Suppressor macrophage (primary cell): ENCODE data around the gene TNFRSF1A.

ENCODE experiments used
- DNase-seq, 4 experiments: peaks; one replicate each; pipeline ENCODE4 v3.0.0-alpha.2; 2020 to 2022
- total RNA-seq, 17 experiments: gene quantifications; one replicate each; lab custom pipeline; 2026; ENCODE audit warnings: mixed read lengths in 6 of 17, inconsistent platforms in 3 of 17; lab: John Stamatoyannopoulos, UW

Gene TNFRSF1A
- total RNA-seq, result 26.8 to 133 (median 89.1) reads per million in 17 experiments

- peak; percentile 71 to 89 (median 84) for DNase-seq
These were observed at the start of gene TNFRSF1A for GRCh38 chr12:6341417-6342139. TNFRSF1A (minus strand) TSS chr12:6342076; CDS start chr12:6341814, 262 bp downstream.

- DNase-seq, result no peak
These were observed 49.1 kb upstream of the TNFRSF1A start for GRCh38 chr12:6391013-6391412.

GRCh38 chr12:6390084-6390799 lies 48.4 kb upstream of the TNFRSF1A start:
- DNase-seq, result peak in 1 of 4 experiments; percentile 24

GRCh38 chr12:6387541-6387940 lies 45.7 kb upstream of the TNFRSF1A start:
- DNase-seq, result no peak

GRCh38 chr12:6386491-6386890 lies 44.6 kb upstream of the TNFRSF1A start:
- DNase-seq, result no peak

- no peak for DNase-seq
These were observed 44.2 kb upstream of the TNFRSF1A start for GRCh38 chr12:6386038-6386437.

- no peak for DNase-seq
These were observed 42.9 kb upstream of the TNFRSF1A start for GRCh38 chr12:6384499-6385436.

GRCh38 chr12:6383572-6384498 lies 42.0 kb upstream of the TNFRSF1A start, which contains the start of gene LTBR:
LTBR (plus strand) TSS chr12:6384162; CDS start chr12:6384359, 197 bp downstream.
- DNase-seq, result peak; percentile 95 to 99 (median 98)

- no peak for DNase-seq
These were observed 41.1 kb upstream of the TNFRSF1A start for GRCh38 chr12:6382982-6383381.

- no peak for DNase-seq
These were observed 40.5 kb upstream of the TNFRSF1A start for GRCh38 chr12:6382371-6382770.

- no peak for DNase-seq
These were observed 38.6 kb upstream of the TNFRSF1A start for GRCh38 chr12:6380141-6381121.

- DNase-seq, result peak in 3 of 4 experiments; percentile 37 to 55 (median 42)
These were observed 37.0 kb upstream of the TNFRSF1A start for GRCh38 chr12:6378709-6379472.

- DNase-seq, result no peak
These were observed 35.8 kb upstream of the TNFRSF1A start for GRCh38 chr12:6377667-6377994.

GRCh38 chr12:6376870-6377666 lies 35.2 kb upstream of the TNFRSF1A start:
- DNase-seq, result peak in 1 of 4 experiments; percentile 36

- DNase-seq, result peak; percentile 39 to 82 (median 69)
These were observed 34.4 kb upstream of the TNFRSF1A start for GRCh38 chr12:6376079-6376869.

- DNase-seq, result no peak
These were observed 33.6 kb upstream of the TNFRSF1A start, which contains the start of gene SCNN1A for GRCh38 chr12:6375269-6376078. SCNN1A (minus strand) TSS chr12:6375563; CDS start chr12:6374783, 780 bp downstream.

- DNase-seq, result no peak
These were observed 32.9 kb upstream of the TNFRSF1A start for GRCh38 chr12:6374786-6375160.
